HG03135 (cell line): ENCODE data around the gene FAAP24.
"Not testable (repeated sequence)": the region's sequence is repeated elsewhere in the genome, so short reads cannot be mapped to it uniquely, and the experiment has no call there.

ENCODE experiments used
- ATAC-seq: cut with Tn5 transposase; IDR thresholded peaks from one replicate; pipeline ENCODE4 v1.9.1; 2021; ENCODE audit warnings: mild to moderate bottlenecking, moderate library complexity; ENCODE audit not compliant: unreplicated experiment

FAAP24 gene

GRCh38 chr19:32997716-32998355, 25.8 kb downstream of the FAAP24 start:
- ATAC-seq = no peak

DNA sequence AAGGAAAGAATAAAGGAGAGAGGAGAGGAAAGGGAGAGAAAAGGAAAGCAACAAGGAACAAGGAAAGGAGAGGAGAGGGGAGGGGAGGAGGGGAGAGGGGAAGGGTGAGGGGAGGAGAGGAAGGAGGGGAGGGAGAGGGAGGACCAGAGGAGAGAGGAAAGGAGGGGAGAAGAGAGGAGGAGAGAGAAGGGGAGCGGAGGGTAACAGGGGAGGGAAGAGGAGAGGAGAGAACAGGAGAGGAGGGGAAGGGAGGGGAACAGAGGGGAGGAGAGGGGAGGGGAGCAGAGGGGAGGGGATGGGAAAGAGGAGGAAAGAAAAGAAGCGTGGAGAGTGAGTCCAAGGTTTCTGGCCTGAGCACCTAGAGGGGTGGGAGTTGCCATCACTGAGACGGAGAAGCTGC, 26.7 kb downstream of the FAAP24 start:
- no peak for ATAC-seq

DNA sequence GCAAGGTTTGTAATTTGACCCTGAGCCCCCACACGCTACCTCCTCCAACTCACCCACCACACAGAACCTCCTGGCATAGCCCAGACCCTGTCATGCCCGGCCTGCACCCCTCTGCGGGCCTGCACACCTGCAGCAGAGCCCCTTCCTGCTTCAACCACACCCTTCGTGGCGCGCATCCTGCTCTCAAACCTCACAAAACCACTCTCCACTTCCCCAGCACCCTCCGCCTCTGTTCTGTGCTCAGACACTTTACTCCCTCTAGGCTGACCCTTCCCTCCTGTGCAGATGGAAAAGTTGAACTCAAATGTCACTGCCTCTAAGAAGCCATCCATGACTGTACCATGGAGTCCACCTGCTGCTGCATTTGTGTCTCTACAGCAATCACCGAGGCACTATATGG, 28.5 kb downstream of the FAAP24 start:
- ATAC-seq = no peak

DNA sequence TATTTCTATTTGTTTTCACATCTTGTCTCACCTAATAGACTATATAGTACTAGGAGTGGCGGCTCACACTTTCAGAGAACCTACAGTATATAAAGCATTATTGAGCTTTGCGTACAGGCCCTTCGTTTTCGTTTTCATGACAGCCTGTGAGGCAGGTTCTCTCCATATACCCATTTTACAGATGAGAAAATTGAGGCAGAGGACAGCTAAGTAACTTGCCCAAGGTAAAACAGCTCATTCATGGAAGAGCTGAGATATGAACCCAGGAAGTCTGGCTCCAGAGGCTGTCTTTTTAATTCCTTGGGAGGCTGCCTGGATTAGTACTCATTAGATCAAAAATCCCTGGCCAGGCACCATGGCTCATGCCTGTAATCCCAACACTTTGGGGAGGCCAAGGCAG, 28.9 kb downstream of the FAAP24 start:
- ATAC-seq = no peak

- ATAC-seq = not testable (repeated sequence)
Measured at GRCh38 chr19:33002126-33002865, 30.3 kb downstream of the FAAP24 start.

- ATAC-seq = not testable (repeated sequence)
Measured at GRCh38 chr19:33003424-33004024, 31.5 kb downstream of the FAAP24 start.

DNA sequence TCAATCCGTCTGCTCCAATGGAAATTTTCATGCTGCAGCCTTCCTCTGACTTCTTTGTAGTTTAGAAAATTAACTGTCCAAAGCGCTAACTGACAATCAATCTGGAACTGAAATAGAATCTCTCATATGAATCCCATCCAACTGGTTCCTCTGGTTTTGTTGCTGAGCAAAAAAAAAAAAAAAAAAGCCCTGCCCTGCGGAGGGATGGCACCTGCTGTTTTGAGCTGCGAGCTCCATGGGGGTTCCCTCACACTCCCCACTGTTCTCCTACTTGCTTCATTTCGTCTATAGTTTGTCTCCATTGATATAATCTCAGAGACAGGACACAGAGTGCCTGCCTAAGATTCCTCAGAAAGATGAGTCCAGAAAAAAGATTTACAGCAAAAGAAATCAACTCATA, 33.4 kb downstream of the FAAP24 start:
- ATAC-seq = no peak

DNA sequence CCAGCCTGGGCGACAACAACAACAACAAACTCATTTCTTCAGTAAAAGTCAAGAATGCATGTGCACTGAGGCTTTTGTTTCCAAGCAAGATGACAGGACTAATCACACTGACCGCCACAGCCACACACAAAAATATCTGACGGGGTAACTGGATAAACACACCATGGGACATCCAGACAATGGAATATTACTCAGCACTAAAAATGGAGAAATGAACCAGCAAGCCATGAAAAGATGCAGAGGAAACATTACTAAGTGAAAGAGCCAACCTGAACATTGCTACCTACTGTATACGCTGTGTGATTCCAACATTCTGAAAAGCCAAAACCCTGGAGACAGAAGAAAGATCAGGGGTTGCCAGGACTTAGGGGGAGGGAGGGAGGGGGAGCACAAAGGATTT, 36.7 kb downstream of the FAAP24 start:
- no peak for ATAC-seq

DNA sequence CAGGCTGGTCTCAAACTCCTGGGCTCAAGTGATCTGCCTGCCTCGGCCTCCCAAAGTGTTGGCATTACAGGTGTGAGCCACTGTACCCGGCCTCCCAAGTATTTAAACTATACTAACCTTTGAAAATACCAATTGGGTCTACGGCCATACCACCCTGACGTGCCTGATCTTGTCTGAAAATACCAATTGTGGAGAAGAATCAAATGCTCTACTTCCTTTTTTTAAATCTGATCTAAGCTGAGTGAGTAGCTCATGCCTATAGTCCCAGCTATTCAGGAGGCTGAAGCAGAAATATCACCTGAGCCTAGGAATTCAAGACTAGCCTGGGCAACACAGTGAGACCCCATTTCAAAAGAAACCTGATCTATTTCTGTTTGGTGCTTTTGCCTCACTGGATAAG, 38.8 kb downstream of the FAAP24 start:
- not testable (repeated sequence) for ATAC-seq

- ATAC-seq = no peak
Measured at GRCh38 chr19:33022472-33023116, 50.6 kb downstream of the FAAP24 start.

DNA sequence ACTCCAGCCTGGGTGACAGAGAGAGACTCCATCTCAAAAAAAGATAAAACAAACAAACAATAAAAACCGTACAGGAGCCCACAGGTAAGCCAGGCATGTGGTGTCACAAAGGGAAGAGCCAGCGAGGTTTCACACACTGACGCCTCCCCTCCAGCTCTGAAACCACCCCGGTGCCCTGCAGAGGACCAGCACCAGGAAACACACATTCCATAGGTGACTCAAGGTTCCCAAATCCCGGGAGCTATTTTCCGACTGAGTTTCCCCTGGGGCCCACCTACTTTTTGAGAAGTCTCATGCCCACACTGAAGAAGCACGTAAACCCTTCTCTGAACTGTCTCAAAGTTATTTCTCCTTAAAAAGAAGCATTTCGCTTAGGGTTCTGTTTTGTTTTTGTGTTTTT, 52.4 kb downstream of the FAAP24 start:
- no peak for ATAC-seq

- not testable (repeated sequence) for ATAC-seq
Measured at GRCh38 chr19:33025468-33026238, 53.6 kb downstream of the FAAP24 start.

DNA sequence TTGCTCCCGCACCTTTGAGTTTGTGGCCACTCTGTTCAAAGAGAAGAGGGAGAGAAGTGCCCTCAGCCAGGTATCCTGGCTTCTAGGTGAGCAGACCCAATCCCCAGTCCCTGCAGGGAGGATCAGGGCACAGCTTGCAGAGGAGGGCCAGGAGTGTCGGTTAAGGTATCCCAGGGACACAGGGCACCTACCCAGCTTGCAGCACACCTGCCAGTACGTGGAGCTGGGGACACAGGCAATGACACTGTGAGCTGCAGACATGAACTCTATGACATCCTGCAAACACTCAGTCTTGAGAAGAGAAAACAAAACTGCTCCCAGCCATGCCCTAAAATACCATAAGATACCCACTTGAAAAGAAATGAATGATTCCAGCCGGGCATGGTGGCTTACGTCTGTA, 54.6 kb downstream of the FAAP24 start:
- not testable (repeated sequence) for ATAC-seq
